ENCODE results near the gene PKM. TPM values are rescaled to one million over a fixed set of nuclear protein-coding genes. Genes with fewer than 3 reads are reported as not detected.

Gene PKM
- total and polyA plus RNA-seq, 9 of the 15 experiments (the other 6 are each of a cell fraction or from before 2014, with no cell fraction given), result 140 to 825 (median 383) TPM

- Histone ChIP-seq H3K79me2 (ENCODE audit: control insufficient read depth, insufficient read depth, low read length) (no peaks in the 10 kb centered on the region), H3K9me1 (ENCODE audit: control insufficient read depth, insufficient read depth, low read length) (no peaks in the 10 kb centered on the region), H3K4me2 (ENCODE audit: insufficient read depth, low read length) (no peak overlapping the region), H3K9ac (ENCODE audit: insufficient read depth in 1 of 2, low read depth in 2 of 2, low read length in 2 of 2) (no peak overlapping the region), H3K9me3 (replicated peaks; ENCODE audit: control insufficient read depth, insufficient read depth, low read depth, low read length) (no peaks in the 10 kb centered on the region), H3K27me3 (ENCODE audit: control insufficient read depth in 2 of 2, insufficient read depth in 2 of 2, low read length in 2 of 2) (no peaks in the 10 kb centered on the region), H4K20me1 (replicated peaks; ENCODE audit: control insufficient read depth, insufficient read depth, low read length) (no peaks in the 10 kb centered on the region; the same call in 1 of the 2 replicates), H3K4me3 (no peak overlapping the region), H3K27ac (ENCODE audit: extremely low read depth, low read depth, low read length) (no peak overlapping the region), H3K36me3 (ENCODE audit: control insufficient read depth, insufficient read depth, low read length) (peaks cover 59% of the 10 kb centered on the region), H2AFZ (ENCODE audit: low read depth, low read length) (no peak overlapping the region), H3K4me1 (replicated peaks in 1 of 2; ENCODE audit: control insufficient read depth in 2 of 2, insufficient read depth in 2 of 2, low read length in 2 of 2) (peaks cover 0 to 7% of the 10 kb centered on the region in 2 experiments; a peak in 4 of 5 replicates)
- BruUV-seq (replicated peaks), result no TSS peak
- TF ChIP-seq TRIM25 (IDR thresholded peaks at IDR 0.05; ENCODE audit: borderline replicate concordance) (no peak), TEAD1 (CRISPR knock-in tag; IDR thresholded peaks at IDR 0.05) (no peak), PATZ1 (CRISPR knock-in tag; IDR thresholded peaks at IDR 0.05; ENCODE audit: borderline replicate concordance) (no peak), ZNF124 (CRISPR knock-in tag; IDR thresholded peaks at IDR 0.05) (no peak)
- ChIA-PET CTCF (ENCODE audit: low intra/inter-chr PET ratio) (no interaction called here), POLR2A (no interaction called here)
- FAIRE-seq (peak; percentile 44), DNase-seq (ENCODE audit: extremely low read depth in 1 of 4, low spot score in 3 of 4) (no peak), ATAC-seq (no peak)
- in situ Hi-C loops (cut with MboI) (no loop called here), intact Hi-C loops (cut with micrococcal nuclease) (no loop called here)
- WGBS (ENCODE audit: insufficient coverage, low coverage, missing lambda C conversion rate), result 52% methylated on average over 2 of the region's 2 CpGs
Measured at GRCh38 chr15:72242775-72243370, 11.9 kb upstream of the PKM start.
